Measurements from ENCODE around the gene CCDC61. TPM values are rescaled to one million over a fixed set of nuclear protein-coding genes. Genes with fewer than 3 reads are reported as not detected.

Gene CCDC61, protein sequence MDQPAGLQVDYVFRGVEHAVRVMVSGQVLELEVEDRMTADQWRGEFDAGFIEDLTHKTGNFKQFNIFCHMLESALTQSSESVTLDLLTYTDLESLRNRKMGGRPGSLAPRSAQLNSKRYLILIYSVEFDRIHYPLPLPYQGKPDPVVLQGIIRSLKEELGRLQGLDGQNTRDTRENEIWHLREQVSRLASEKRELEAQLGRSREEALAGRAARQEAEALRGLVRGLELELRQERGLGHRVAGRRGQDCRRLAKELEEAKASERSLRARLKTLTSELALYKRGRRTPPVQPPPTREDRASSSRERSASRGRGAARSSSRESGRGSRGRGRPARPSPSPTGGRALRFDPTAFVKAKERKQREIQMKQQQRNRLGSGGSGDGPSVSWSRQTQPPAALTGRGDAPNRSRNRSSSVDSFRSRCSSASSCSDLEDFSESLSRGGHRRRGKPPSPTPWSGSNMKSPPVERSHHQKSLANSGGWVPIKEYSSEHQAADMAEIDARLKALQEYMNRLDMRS
- total RNA-seq (10 to 100 TPM; 37.4 to 39.6 TPM), polyA plus RNA-seq (1 to 10 TPM; 6.4 to 9.2 TPM)

GRCh38 chr19:45994998-45995714 is at the start of gene CCDC61:
CCDC61 (plus strand) TSS chr19:45995467; CDS start chr19:46003019, 7,552 bp downstream.
- Mint-ChIP-seq H3K27me3 (peaks cover 2 to 6% of the 10 kb centered on the region in 2 donors), H3K4me1 (peaks cover 9 to 19% (median 17%) of the 10 kb centered on the region in 4 donors), H3K36me3 (peaks cover 3 to 7% of the 10 kb centered on the region in 2 donors), H3K9me3 (no peaks in the 10 kb centered on the region), H3K27ac (peak within 1 kb of the TSS in 1 of 7 donors; percentile 75), H3K4me3 (peak within 1 kb of the TSS in 2 of 8 donors; percentile 26 to 51)
- Histone ChIP-seq H3K36me3 (ENCODE audit: insufficient read depth, low read length) (no peaks in the 10 kb centered on the region), H3K4me1 (ENCODE audit: insufficient read depth, low read length) (peaks cover 25% of the 10 kb centered on the region), H3K4me3 (ENCODE audit: low read length in 2 of 2) (peak within 1 kb of the TSS; percentile 75 to 78), H3K9me3 (ENCODE audit: control insufficient read depth in 1 of 2, low read length in 2 of 2) (no peaks in the 10 kb centered on the region), H3K27me3 (ENCODE audit: insufficient read depth, low read length) (no peaks in the 10 kb centered on the region), H3K27ac (ENCODE audit: low read depth, low read length) (peak within 1 kb of the TSS; percentile 88)
- DNase-seq = peak; percentile 99 to 100 (median 99)
- intact Hi-C loops (cut with micrococcal nuclease) = loop anchor here (1.0 to 10.0 kb wide), 8 partner anchors 20 to 410 kb away; partner anchors contain the start of genes DMWD, IRF2BP1, MYPOP and OPA3
- CTCF ChIA-PET (ENCODE audit: partially characterized antibody) = interaction anchor here (1.0 to 4.6 kb wide), 5 partner anchors 15 to 226 kb away, joined by 3 to 16 read pairs (median 4); partner anchors contain the start of gene SIX5
- POLR2A ChIA-PET (ENCODE audit: partially characterized antibody) = interaction anchor here (0.9 to 2.9 kb wide), 15 partner anchors 12 to 993 kb away, joined by 3 to 11 read pairs (median 4); partner anchors contain the start of genes DMWD, FOXA3, IRF2BP1 and MYPOP

DNA sequence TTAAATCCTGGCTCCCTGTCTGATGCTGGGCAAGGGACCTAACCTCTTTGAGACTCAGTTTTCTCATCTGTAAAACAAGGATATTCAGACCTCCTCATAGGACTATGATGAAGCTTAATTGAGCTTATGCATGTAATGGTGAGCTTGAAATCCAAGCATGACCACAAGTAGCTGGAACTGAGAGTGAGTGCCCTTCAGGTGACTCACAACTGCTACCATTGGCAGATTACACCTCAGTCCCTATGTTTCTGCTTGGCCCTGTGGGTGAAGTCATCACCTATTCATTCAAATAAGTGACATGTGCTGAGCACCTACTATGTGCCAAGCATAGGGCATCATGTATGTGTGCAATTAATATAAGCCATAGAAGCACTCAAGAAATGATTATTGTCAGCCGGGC is 47.3 kb upstream of the CCDC61 start:
- Histone ChIP-seq H3K27ac (ENCODE audit: low read depth, low read length) (no peak overlapping the region), H3K4me3 (ENCODE audit: low read length in 2 of 2) (no peak overlapping the region), H3K27me3 (ENCODE audit: insufficient read depth, low read length) (no peaks in the 10 kb centered on the region), H3K9me3 (ENCODE audit: control insufficient read depth in 1 of 2, low read length in 2 of 2) (no peaks in the 10 kb centered on the region), H3K36me3 (ENCODE audit: insufficient read depth, low read length) (no peaks in the 10 kb centered on the region), H3K4me1 (ENCODE audit: insufficient read depth, low read length) (peaks cover 6% of the 10 kb centered on the region)
- no peak for DNase-seq
- intact Hi-C loops (cut with micrococcal nuclease) = no loop called here
- Mint-ChIP-seq H3K36me3 (no peaks in the 10 kb centered on the region), H3K27me3 (peaks cover 16 to 26% of the 10 kb centered on the region in 2 donors), H3K4me1 (peaks cover 0 to 10% (median 1%) of the 10 kb centered on the region in 4 donors), H3K9me3 (peaks cover 0 to 4% (median 0%) of the 10 kb centered on the region in 8 donors), H3K27ac (no peak overlapping the region), H3K4me3 (no peak overlapping the region)
- ChIA-PET CTCF (ENCODE audit: partially characterized antibody) (no interaction called here), POLR2A (ENCODE audit: partially characterized antibody) (no interaction called here)

GRCh38 chr19:45952341-45952685 is 43.0 kb upstream of the CCDC61 start:
- H3K27me3 Mint-ChIP-seq = peaks cover 23 to 35% of the 10 kb centered on the region in 2 donors
- POLR2A ChIA-PET (ENCODE audit: partially characterized antibody) = interaction anchor here (0.9 kb wide), 1 partner anchor 43 kb away, joined by 3 read pairs; the partner anchor contains the start of gene CCDC61
- H3K27me3 ChIP-seq (ENCODE audit: insufficient read depth, low read length) = no peaks in the 10 kb centered on the region

DNA sequence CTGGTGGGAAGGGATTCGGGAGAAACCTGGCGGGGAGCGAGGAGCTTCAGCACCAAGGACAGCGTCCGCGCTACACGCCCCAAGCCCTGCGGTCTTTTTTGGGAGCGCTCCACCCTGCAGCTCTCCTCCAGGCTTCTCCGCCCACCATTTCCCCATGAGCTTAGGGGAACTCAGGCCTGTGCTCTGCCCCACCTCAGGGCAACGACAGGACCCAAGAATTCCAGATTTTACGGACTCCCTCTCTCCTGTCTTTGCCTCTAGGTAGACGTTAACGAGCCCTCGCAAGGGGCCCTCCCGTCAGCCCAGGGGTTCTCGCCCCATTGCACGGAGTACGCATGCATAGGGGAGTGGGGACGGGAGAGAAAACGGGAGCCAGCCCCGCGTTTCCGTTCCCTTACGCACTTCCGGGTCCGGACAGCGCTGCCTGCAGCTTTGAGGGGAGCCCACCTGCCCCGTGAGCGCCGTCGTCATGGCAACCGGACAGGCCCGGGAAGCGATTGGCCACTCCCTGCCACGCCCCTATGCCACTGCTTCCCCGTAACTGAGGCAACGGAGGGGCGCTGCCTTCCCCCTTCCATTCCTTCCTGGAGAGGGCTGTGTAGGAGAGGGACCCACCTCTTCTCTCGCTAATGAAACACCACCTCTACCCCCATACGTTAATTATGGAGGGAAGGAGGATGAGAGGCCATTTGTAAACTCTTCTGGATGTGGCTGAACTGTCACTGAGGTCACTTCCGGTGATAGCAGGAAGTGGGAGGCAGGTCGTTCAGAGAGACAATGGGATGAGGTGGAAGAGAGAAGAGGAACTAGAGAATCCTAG is 42.4 kb upstream of the CCDC61 start:
- H3K27me3 Mint-ChIP-seq = peaks cover 21 to 35% of the 10 kb centered on the region in 2 donors
- ChIA-PET POLR2A (ENCODE audit: partially characterized antibody) (interaction anchor here (0.9 kb wide), 1 partner anchor 43 kb away, joined by 3 read pairs; the partner anchor contains the start of gene CCDC61), CTCF (ENCODE audit: partially characterized antibody) (no interaction called here)
- H3K4me3 ChIP-seq (ENCODE audit: low read length in 2 of 2) = peak overlapping the region; percentile 11 to 52
- H3K27me3 ChIP-seq (ENCODE audit: insufficient read depth, low read length) = no peaks in the 10 kb centered on the region
- peaks cover 4 to 26% (median 7%) of the 10 kb centered on the region in 4 donors for H3K4me1 Mint-ChIP-seq
- H3K4me3 Mint-ChIP-seq = peak overlapping the region; percentile 43 to 81 (median 72)
- no peak overlapping the region for H3K27ac ChIP-seq (ENCODE audit: low read depth, low read length)
- H3K36me3 ChIP-seq (ENCODE audit: insufficient read depth, low read length) = no peaks in the 10 kb centered on the region
- intact Hi-C loops (cut with micrococcal nuclease) = no loop called here
- H3K9me3 Mint-ChIP-seq = peaks cover 0 to 6% (median 3%) of the 10 kb centered on the region in 8 donors
- H3K4me1 ChIP-seq (ENCODE audit: insufficient read depth, low read length) = peaks cover 11% of the 10 kb centered on the region
- peak; percentile 27 to 44 (median 35) for DNase-seq
- no peaks in the 10 kb centered on the region for H3K9me3 ChIP-seq (ENCODE audit: control insufficient read depth in 1 of 2, low read length in 2 of 2)
- H3K36me3 Mint-ChIP-seq = no peaks in the 10 kb centered on the region
- H3K27ac Mint-ChIP-seq = peak overlapping the region in 1 of 7 donors; percentile 12

More at GRCh38 chr19:45952341-45952685, 43.0 kb upstream of the CCDC61 start:
- no peaks in the 10 kb centered on the region for H3K36me3 ChIP-seq (ENCODE audit: insufficient read depth, low read length)
- H3K9me3 ChIP-seq (ENCODE audit: control insufficient read depth in 1 of 2, low read length in 2 of 2) = no peaks in the 10 kb centered on the region
- H3K9me3 Mint-ChIP-seq = peaks cover 0 to 6% (median 3%) of the 10 kb centered on the region in 8 donors
- peaks cover 11% of the 10 kb centered on the region for H3K4me1 ChIP-seq (ENCODE audit: insufficient read depth, low read length)
- DNase-seq = no peak
- H3K27ac Mint-ChIP-seq = no peak overlapping the region
- H3K4me3 ChIP-seq (ENCODE audit: low read length in 2 of 2) = no peak overlapping the region
- H3K4me3 Mint-ChIP-seq = peak overlapping the region in 4 of 8 donors; percentile 39 to 81 (median 66)
- H3K36me3 Mint-ChIP-seq = no peaks in the 10 kb centered on the region
- H3K27ac ChIP-seq (ENCODE audit: low read depth, low read length) = no peak overlapping the region
- H3K4me1 Mint-ChIP-seq = peaks cover 4 to 26% (median 7%) of the 10 kb centered on the region in 4 donors
- intact Hi-C loops (cut with micrococcal nuclease) = no loop called here
- CTCF ChIA-PET (ENCODE audit: partially characterized antibody) = no interaction called here

- Mint-ChIP-seq H3K27me3 (peaks cover 24 to 39% of the 10 kb centered on the region in 2 donors), H3K27ac (no peak overlapping the region), H3K36me3 (no peaks in the 10 kb centered on the region), H3K4me3 (peak overlapping the region in 2 of 8 donors; percentile 43 to 81), H3K4me1 (peaks cover 4 to 26% (median 7%) of the 10 kb centered on the region in 4 donors), H3K9me3 (peaks cover 0 to 6% (median 3%) of the 10 kb centered on the region in 8 donors)
- no peak overlapping the region for H3K4me3 ChIP-seq (ENCODE audit: low read length in 2 of 2)
- no peak for DNase-seq
- no peaks in the 10 kb centered on the region for H3K27me3 ChIP-seq (ENCODE audit: insufficient read depth, low read length)
- intact Hi-C loops (cut with micrococcal nuclease) = no loop called here
- peaks cover 11% of the 10 kb centered on the region for H3K4me1 ChIP-seq (ENCODE audit: insufficient read depth, low read length)
- H3K36me3 ChIP-seq (ENCODE audit: insufficient read depth, low read length) = no peaks in the 10 kb centered on the region
- H3K9me3 ChIP-seq (ENCODE audit: control insufficient read depth in 1 of 2, low read length in 2 of 2) = no peaks in the 10 kb centered on the region
- POLR2A ChIA-PET (ENCODE audit: partially characterized antibody) = no interaction called here
- H3K27ac ChIP-seq (ENCODE audit: low read depth, low read length) = no peak overlapping the region
- CTCF ChIA-PET (ENCODE audit: partially characterized antibody) = no interaction called here
Measured at GRCh38 chr19:45953676-45954075, 41.6 kb upstream of the CCDC61 start.

DNA sequence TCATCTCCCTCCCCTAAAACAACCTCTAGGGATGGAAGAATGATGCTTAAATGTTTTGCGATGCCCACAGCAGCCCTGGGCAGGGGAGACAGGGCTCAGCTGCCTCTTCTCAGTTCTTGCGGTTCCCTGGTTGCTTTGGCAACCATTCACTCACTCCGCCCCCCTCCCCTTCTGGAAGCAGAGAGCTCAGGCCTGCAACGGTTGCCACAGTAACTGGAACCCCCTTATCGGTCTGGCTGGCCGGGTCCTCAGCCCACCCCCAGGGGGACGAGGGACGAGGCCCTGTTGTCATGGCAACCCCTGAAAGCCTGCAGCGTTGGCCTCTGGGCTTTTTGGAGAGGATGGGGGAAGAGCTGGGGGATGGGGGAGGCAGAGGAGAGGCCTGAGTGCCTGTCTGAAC is 41.1 kb upstream of the CCDC61 start:
- Mint-ChIP-seq H3K27ac (no peak overlapping the region), H3K27me3 (peaks cover 23 to 42% of the 10 kb centered on the region in 2 donors), H3K4me1 (peaks cover 4 to 26% (median 7%) of the 10 kb centered on the region in 4 donors), H3K9me3 (peaks cover 0 to 6% (median 3%) of the 10 kb centered on the region in 8 donors), H3K36me3 (no peaks in the 10 kb centered on the region), H3K4me3 (no peak overlapping the region)
- H3K36me3 ChIP-seq (ENCODE audit: insufficient read depth, low read length) = no peaks in the 10 kb centered on the region
- ChIA-PET CTCF (ENCODE audit: partially characterized antibody) (no interaction called here), POLR2A (ENCODE audit: partially characterized antibody) (no interaction called here)
- intact Hi-C loops (cut with micrococcal nuclease) = no loop called here
- H3K27ac ChIP-seq (ENCODE audit: low read depth, low read length) = no peak overlapping the region
- H3K27me3 ChIP-seq (ENCODE audit: insufficient read depth, low read length) = peaks cover 5% of the 10 kb centered on the region
- H3K9me3 ChIP-seq (ENCODE audit: control insufficient read depth in 1 of 2, low read length in 2 of 2) = no peaks in the 10 kb centered on the region
- H3K4me1 ChIP-seq (ENCODE audit: insufficient read depth, low read length) = peaks cover 11% of the 10 kb centered on the region
- no peak for DNase-seq
- no peak overlapping the region for H3K4me3 ChIP-seq (ENCODE audit: low read length in 2 of 2)

Measured in CD4-positive, alpha-beta memory T cell (primary cell).